ENCODE measurements around the gene SLC6A18. TPM values are rescaled to one million over a fixed set of nuclear protein-coding genes. Genes with fewer than 3 reads are reported as not detected.
A peak's percentile ranks its signal among the peaks of the same experiment; 100 is the strongest.

SLC6A18 gene
- total and polyA plus RNA-seq, 2 experiments from 2014 or later = not detected

GRCh38 chr5:1188464-1188863 is 36.7 kb upstream of the SLC6A18 start:
- H3K36me3 ChIP-seq = no peaks in the 10 kb centered on the region
- peaks cover 44% of the 10 kb centered on the region for H3K4me1 ChIP-seq (ENCODE audit: low read depth)
- H3K4me3 ChIP-seq = no peak overlapping the region
- no peak overlapping the region for H3K27ac ChIP-seq
- TF ChIP-seq, protein P1, sequence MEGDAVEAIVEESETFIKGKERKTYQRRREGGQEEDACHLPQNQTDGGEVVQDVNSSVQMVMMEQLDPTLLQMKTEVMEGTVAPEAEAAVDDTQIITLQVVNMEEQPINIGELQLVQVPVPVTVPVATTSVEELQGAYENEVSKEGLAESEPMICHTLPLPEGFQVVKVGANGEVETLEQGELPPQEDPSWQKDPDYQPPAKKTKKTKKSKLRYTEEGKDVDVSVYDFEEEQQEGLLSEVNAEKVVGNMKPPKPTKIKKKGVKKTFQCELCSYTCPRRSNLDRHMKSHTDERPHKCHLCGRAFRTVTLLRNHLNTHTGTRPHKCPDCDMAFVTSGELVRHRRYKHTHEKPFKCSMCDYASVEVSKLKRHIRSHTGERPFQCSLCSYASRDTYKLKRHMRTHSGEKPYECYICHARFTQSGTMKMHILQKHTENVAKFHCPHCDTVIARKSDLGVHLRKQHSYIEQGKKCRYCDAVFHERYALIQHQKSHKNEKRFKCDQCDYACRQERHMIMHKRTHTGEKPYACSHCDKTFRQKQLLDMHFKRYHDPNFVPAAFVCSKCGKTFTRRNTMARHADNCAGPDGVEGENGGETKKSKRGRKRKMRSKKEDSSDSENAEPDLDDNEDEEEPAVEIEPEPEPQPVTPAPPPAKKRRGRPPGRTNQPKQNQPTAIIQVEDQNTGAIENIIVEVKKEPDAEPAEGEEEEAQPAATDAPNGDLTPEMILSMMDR (IDR thresholded peaks at IDR 0.05; ENCODE audit: low read depth, low read length) = no peak
- H3K27me3 ChIP-seq = no peaks in the 10 kb centered on the region
- DNase-seq (ENCODE audit: low read depth in 1 of 2, low spot score in 1 of 2) = no peak
- H3K9me3 ChIP-seq (ENCODE audit: low read depth) = no peaks in the 10 kb centered on the region

DNA sequence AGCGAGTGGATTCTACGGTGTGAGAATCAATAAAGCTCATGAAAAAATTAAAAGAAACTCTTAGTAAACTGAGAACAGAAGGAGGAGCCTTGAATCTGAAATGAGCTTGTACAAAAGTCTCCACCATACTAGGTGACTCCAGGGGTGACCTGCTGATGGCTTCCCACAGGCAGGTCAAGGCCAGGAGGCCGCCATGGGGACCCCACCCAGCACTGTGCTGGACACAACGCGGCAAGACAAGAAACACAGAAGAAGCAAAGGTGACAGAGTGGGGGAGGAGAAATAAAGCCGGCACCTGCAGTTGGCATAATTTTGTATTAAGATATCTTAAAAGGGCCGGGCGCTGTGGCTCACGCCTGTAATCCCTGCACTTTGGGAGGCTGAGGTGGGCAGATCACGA is 35.9 kb upstream of the SLC6A18 start:
- no peak for DNase-seq (ENCODE audit: low read depth in 1 of 2, low spot score in 1 of 2)
- Histone ChIP-seq H3K9me3 (ENCODE audit: low read depth) (no peaks in the 10 kb centered on the region), H3K27me3 (no peaks in the 10 kb centered on the region), H3K4me3 (no peak overlapping the region), H3K36me3 (no peaks in the 10 kb centered on the region), H3K4me1 (ENCODE audit: low read depth) (peaks cover 37% of the 10 kb centered on the region), H3K27ac (no peak overlapping the region)
- TF ChIP-seq, protein P1 (IDR thresholded peaks at IDR 0.05; ENCODE audit: low read depth, low read length) = no peak

GRCh38 chr5:1190278-1190677 is 34.9 kb upstream of the SLC6A18 start:
- Histone ChIP-seq H3K36me3 (no peaks in the 10 kb centered on the region), H3K4me1 (ENCODE audit: low read depth) (peaks cover 30% of the 10 kb centered on the region), H3K4me3 (no peak overlapping the region), H3K9me3 (ENCODE audit: low read depth) (no peaks in the 10 kb centered on the region), H3K27ac (peak overlapping the region; percentile 53), H3K27me3 (no peaks in the 10 kb centered on the region)
- TF ChIP-seq, protein P1 (IDR thresholded peaks at IDR 0.05; ENCODE audit: low read depth, low read length) = no peak
- DNase-seq (ENCODE audit: low read depth in 1 of 2, low spot score in 1 of 2) = no peak

GRCh38 chr5:1190837-1191239 is 34.3 kb upstream of the SLC6A18 start:
- no peak for DNase-seq (ENCODE audit: low read depth in 1 of 2, low spot score in 1 of 2)
- no peaks in the 10 kb centered on the region for H3K36me3 ChIP-seq
- H3K27ac ChIP-seq = peak overlapping the region; percentile 53
- no peaks in the 10 kb centered on the region for H3K27me3 ChIP-seq
- TF ChIP-seq, protein P1 (IDR thresholded peaks at IDR 0.05; ENCODE audit: low read depth, low read length) = no peak
- H3K4me1 ChIP-seq (ENCODE audit: low read depth) = peaks cover 24% of the 10 kb centered on the region
- no peaks in the 10 kb centered on the region for H3K9me3 ChIP-seq (ENCODE audit: low read depth)
- H3K4me3 ChIP-seq = no peak overlapping the region

- TF ChIP-seq, protein P1 (IDR thresholded peaks at IDR 0.05; ENCODE audit: low read depth, low read length) = no peak
- Histone ChIP-seq H3K4me1 (ENCODE audit: low read depth) (peaks cover 7% of the 10 kb centered on the region), H3K4me3 (no peak overlapping the region), H3K9me3 (ENCODE audit: low read depth) (no peaks in the 10 kb centered on the region), H3K27me3 (no peaks in the 10 kb centered on the region), H3K36me3 (no peaks in the 10 kb centered on the region), H3K27ac (no peak overlapping the region)
- DNase-seq (ENCODE audit: low read depth in 1 of 2, low spot score in 1 of 2) = no peak
Observed at GRCh38 chr5:1192971-1193590, 32.1 kb upstream of the SLC6A18 start.
